Measurements from ENCODE around the gene INO80B. TPM values are rescaled to one million over a fixed set of nuclear protein-coding genes. Genes with fewer than 3 reads are reported as not detected.

Gene INO80B
- total and polyA plus RNA-seq, 9 of the 15 experiments (the other 6 are each of a cell fraction or from before 2014, with no cell fraction given) = 0.41 to 22.6 (median 9.0) TPM

DNA sequence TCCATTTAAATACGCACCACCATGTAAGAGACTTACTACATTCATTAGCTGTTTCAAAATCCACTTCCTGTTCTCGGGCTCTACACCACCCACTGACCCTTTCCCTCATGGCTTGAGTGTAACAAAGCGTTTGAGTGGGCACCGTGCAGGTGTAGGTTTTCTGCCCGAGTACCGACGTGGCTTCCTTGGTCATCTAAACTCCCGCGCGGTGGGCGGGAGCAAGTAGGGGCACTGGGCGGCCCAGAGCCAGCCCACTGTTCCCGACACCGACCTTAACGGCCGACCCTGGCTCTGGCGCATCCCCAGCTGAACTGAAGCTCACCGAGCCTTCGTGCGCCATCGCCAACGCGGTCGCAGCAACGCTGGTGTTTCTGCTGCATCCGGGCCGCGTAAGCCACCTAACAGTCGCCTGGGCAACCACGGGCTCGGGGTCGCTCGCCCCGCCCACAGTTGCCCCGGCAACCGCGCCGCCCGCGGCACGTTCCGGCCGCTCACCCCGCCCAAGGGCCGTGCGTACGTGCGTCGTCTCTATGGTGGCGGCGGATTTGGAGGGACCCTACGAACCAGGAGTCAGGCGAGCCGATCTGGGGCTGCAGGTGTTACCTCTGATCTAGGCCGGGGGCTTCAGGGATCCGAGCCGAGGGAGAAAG lies 33.5 kb upstream of the INO80B start, which contains the start of the genes C2orf81 and WDR54 (continued):
- TF ChIP-seq, protein P1, sequence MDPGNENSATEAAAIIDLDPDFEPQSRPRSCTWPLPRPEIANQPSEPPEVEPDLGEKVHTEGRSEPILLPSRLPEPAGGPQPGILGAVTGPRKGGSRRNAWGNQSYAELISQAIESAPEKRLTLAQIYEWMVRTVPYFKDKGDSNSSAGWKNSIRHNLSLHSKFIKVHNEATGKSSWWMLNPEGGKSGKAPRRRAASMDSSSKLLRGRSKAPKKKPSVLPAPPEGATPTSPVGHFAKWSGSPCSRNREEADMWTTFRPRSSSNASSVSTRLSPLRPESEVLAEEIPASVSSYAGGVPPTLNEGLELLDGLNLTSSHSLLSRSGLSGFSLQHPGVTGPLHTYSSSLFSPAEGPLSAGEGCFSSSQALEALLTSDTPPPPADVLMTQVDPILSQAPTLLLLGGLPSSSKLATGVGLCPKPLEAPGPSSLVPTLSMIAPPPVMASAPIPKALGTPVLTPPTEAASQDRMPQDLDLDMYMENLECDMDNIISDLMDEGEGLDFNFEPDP (CRISPR knock-in tag; IDR thresholded peaks at IDR 0.05) = no peak
- TF ChIP-seq KLF1 (tag; IDR thresholded peaks at IDR 0.05) (peak; percentile 35; the same call in 1 of the 2 replicates), RBM25 (IDR thresholded peaks at IDR 0.05; ENCODE audit: low read depth, low read length, severe bottlenecking) (peak; percentile 78), ZNF551 (CRISPR knock-in tag; IDR thresholded peaks at IDR 0.05) (no peak), TEAD4 (IDR thresholded peaks at IDR 0.05; ENCODE audit: low read length) (no peak), TEAD4 (CRISPR knock-in tag; IDR thresholded peaks at IDR 0.05; ENCODE audit: borderline replicate concordance) (no peak), FOSL1 (tag; conservative IDR thresholded peaks at IDR 0.05) (no peak), ZBTB34 (CRISPR knock-in tag; IDR thresholded peaks at IDR 0.05) (no peak), RAD21 (CRISPR knock-in tag; conservative IDR thresholded peaks at IDR 0.05 in 1 of 2, IDR thresholded peaks at IDR 0.05 in 1 of 2) (no peak), ZNF146 (CRISPR knock-in tag; IDR thresholded peaks at IDR 0.05; ENCODE audit: unreplicated experiment) (no peak), NRF1 (conservative IDR thresholded peaks at IDR 0.05 in 1 of 2, IDR thresholded peaks at IDR 0.05 in 1 of 2) (peak in 1 of 2 experiments; percentile 65), HDAC1 (IDR thresholded peaks at IDR 0.05) (no peak; a peak in 1 of 4 replicates), FOXK1 (CRISPR knock-in tag; IDR thresholded peaks at IDR 0.05; ENCODE audit: borderline replicate concordance) (0 out of 2 replicates have a peak, but pooled peaks have one; percentile 39), NCOA6 (IDR thresholded peaks at IDR 0.05) (peak; percentile 68), ZBTB1 (CRISPR knock-in tag; IDR thresholded peaks at IDR 0.05; ENCODE audit: borderline replicate concordance, low read depth) (no peak; the same call in 1 of the 2 replicates), YY1 (IDR thresholded peaks at IDR 0.05; ENCODE audit: borderline replicate concordance in 1 of 3, control insufficient read depth in 1 of 3, extremely low read depth in 1 of 3, insufficient read depth in 3 of 3, insufficient read length in 1 of 3, insufficient replicate concordance in 2 of 3, low read depth in 1 of 3, low read length in 2 of 3) (peak in 1 of 3 experiments; percentile 9), ZNF134 (CRISPR knock-in tag; conservative IDR thresholded peaks at IDR 0.05) (no peak)
- TF ChIP-seq, protein P2, sequence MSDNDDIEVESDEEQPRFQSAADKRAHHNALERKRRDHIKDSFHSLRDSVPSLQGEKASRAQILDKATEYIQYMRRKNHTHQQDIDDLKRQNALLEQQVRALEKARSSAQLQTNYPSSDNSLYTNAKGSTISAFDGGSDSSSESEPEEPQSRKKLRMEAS (CRISPR knock-in tag; IDR thresholded peaks at IDR 0.05) = peak; percentile 49
- TF ChIP-seq, protein P3, sequence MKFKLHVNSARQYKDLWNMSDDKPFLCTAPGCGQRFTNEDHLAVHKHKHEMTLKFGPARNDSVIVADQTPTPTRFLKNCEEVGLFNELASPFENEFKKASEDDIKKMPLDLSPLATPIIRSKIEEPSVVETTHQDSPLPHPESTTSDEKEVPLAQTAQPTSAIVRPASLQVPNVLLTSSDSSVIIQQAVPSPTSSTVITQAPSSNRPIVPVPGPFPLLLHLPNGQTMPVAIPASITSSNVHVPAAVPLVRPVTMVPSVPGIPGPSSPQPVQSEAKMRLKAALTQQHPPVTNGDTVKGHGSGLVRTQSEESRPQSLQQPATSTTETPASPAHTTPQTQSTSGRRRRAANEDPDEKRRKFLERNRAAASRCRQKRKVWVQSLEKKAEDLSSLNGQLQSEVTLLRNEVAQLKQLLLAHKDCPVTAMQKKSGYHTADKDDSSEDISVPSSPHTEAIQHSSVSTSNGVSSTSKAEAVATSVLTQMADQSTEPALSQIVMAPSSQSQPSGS (CRISPR knock-in tag; IDR thresholded peaks at IDR 0.05) = no peak

All from K562 (cell line).